C4-2B (cell line): ENCODE measurements around the gene CCL3.

Source experiments
- CTCF ChIP-seq: fragments of 450-650 bp; conservative IDR thresholded peaks from 2 replicates; pipeline ENCODE4 v1.5.1; 2017; ENCODE audit warnings: mild to moderate bottlenecking
- ZFX ChIP-seq: fragments of 450-650 bp; IDR thresholded peaks from 2 replicates; pipeline ENCODE4 v1.6.1; 2017

DNA sequence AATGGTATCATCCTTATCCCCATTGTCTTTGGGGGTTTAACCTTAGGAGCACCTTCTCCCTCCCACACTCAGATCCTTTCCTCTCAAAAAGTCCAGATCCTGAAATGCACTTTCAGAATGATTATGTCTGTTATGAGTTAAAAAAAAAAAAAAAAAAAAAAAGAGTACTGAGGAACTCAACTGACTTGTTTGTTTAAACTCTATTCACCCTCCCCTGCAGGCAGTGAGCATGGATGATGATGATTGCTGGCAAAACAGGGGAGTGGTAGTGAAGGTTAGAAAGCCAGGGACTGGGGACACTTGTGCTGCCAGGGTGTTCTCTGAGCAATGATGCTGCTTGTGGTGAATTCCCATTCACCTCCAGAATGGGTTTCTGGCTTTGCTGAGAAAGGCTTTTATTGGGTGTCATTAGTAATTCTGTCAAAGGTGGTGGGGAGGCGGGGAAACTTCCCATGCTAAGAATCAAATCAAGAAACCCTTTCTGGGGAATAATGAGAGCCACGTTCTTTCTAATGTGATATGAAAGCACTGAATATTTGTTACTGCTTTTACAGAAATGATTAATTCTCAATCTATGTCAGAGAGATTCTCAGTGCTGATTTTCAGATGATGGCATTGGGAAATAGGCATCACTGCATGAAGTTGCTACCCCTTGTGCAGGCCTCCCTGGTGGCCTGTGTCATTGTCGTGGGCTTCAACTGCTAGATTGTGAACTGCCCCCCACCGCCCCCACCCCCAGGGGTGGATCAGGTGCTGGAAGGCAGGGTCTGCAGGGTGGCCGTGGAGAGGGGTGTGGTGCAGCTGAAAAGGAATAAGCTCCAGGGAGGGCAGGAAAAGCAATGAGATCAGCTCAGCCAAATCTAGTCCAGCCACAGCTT, 27.8 kb upstream of the CCL3 start:
- TF ChIP-seq CTCF (no peak), ZFX (no peak)
